SK-N-MC (cell line): Measurements from ENCODE around the gene WASF3.

Experiments
- EZH2 ChIP-seq: fragments of 200-600 bp; sonication (generic); IDR thresholded peaks from one replicate; pipeline ENCODE4 v1.6.1; 2017; ENCODE audit warnings: antibody characterized with exemption
- POLR2AphosphoS5 ChIP-seq: IDR thresholded peaks from 2 replicates; pipeline ENCODE4 v1.6.1; 2012; ENCODE audit warnings: mild to moderate bottlenecking, low read depth, low read length, borderline replicate concordance

GRCh38 chr13:26658448-26659385 lies 101.2 kb downstream of the WASF3 start:
- no peak for TF ChIP-seq POLR2AphosphoS5
- no peak for TF ChIP-seq EZH2
